Skeletal muscle satellite cell (primary cell): ENCODE measurements around the gene KCNMB2. TPM values are rescaled to one million over a fixed set of nuclear protein-coding genes. Genes with fewer than 3 reads are reported as not detected.

Experiments
- H3K27me3 ChIP-seq: 2 replicates; pipeline ENCODE4 v1.7.0; 2013; ENCODE audit warnings: low read length; ENCODE audit not compliant: control insufficient read depth, insufficient read depth
- H3K36me3 ChIP-seq: 2 replicates; pipeline ENCODE4 v1.7.0; 2013; ENCODE audit warnings: mild to moderate bottlenecking, control low read depth, low read length; ENCODE audit not compliant: insufficient read depth
- H3K4me1 ChIP-seq: 2 replicates; pipeline ENCODE4 v1.7.0; 2013; ENCODE audit warnings: low read length; ENCODE audit not compliant: control insufficient read depth, insufficient read depth
- H3K4me2 ChIP-seq: 2 replicates; pipeline ENCODE4 v1.7.0; 2013; ENCODE audit warnings: mild to moderate bottlenecking, low read length
- H3K4me3 ChIP-seq: 2 replicates; pipeline ENCODE4 v1.7.0; 2013; ENCODE audit warnings: low read length
- H3K9ac ChIP-seq: 2 replicates; pipeline ENCODE4 v1.7.0; 2013; ENCODE audit warnings: mild to moderate bottlenecking, low read depth, low read length, moderate library complexity
- H3K9me3 ChIP-seq: replicated peaks from 2 replicates; pipeline ENCODE4 v1.7.0; 2013; ENCODE audit warnings: mild to moderate bottlenecking, control low read depth, low read length
- total RNA-seq: library from RNA; depleted of rRNA; stranded (reverse); fragments of >200 nt; gene quantifications from 2 replicates; pipeline ENCODE4 v1.2.3, GENCODE V29; 2012; rRNA removed

The KCNMB2 gene
- not detected in 2 replicates for total RNA-seq

- H3K4me3 ChIP-seq = peak within 1 kb of the TSS; percentile 68
- peaks cover 7% of the 10 kb centered on the region for H3K27me3 ChIP-seq
- H3K4me1 ChIP-seq = peaks cover 12% of the 10 kb centered on the region
- peak within 1 kb of the TSS; percentile 84 for H3K4me2 ChIP-seq
- H3K36me3 ChIP-seq = no peaks in the 10 kb centered on the region
- H3K9me3 ChIP-seq = no peaks in the 10 kb centered on the region
- H3K9ac ChIP-seq = peak within 1 kb of the TSS; percentile 12
Observed at GRCh38 chr3:178536211-178537079, at the start of gene KCNMB2. Gene KCNMB2, plus strand, starts transcription at chr3:178536436.

- Histone ChIP-seq H3K36me3 (no peaks in the 10 kb centered on the region), H3K9ac (no peak overlapping the region), H3K4me2 (no peak overlapping the region), H3K4me3 (no peak overlapping the region), H3K9me3 (no peaks in the 10 kb centered on the region), H3K27me3 (no peaks in the 10 kb centered on the region), H3K4me1 (peaks cover 7% of the 10 kb centered on the region)
Observed at GRCh38 chr3:178486903-178487302, 49.3 kb upstream of the KCNMB2 start.

DNA sequence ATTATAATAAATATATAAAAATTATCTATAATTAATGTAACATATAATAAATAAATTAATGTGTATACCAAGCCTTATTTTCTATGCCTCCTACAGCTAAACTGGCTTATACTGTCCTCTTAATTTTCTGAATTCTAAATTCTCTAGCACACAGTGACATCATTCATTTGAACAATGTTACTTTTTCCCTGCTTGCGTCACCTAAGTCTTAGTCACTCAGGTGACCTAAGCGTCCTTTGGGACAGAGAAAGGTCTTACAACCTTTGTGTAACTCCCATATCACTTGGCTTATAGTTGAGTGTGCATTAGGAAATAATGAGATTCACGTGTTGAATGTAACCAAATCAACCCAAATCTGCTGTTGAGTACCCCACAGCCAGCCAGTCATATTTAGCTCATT, 48.5 kb upstream of the KCNMB2 start:
- no peak overlapping the region for H3K9ac ChIP-seq
- peaks cover 7% of the 10 kb centered on the region for H3K4me1 ChIP-seq
- H3K27me3 ChIP-seq = no peaks in the 10 kb centered on the region
- H3K4me2 ChIP-seq = no peak overlapping the region
- no peaks in the 10 kb centered on the region for H3K36me3 ChIP-seq
- H3K4me3 ChIP-seq = no peak overlapping the region
- H3K9me3 ChIP-seq = no peaks in the 10 kb centered on the region

DNA sequence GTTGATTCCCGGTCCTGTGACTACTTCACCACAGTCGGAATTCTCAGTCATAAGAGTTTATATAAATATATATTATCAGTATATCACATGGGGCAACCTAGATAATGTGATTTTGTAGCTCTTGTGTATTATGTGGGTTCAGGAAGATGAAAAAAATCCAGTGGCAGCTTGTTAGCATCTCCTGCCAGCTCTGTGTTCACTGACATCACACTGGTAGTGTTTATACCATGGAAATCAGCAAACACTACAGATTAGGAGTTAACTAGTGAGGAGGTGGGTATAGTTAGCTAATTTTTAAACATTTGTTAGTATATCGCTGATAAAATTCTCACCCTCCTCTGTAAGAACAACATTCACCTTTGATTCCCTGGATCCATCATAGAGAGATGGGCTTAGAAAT, 44.5 kb upstream of the KCNMB2 start:
- Histone ChIP-seq H3K36me3 (no peaks in the 10 kb centered on the region), H3K4me1 (no peaks in the 10 kb centered on the region), H3K4me3 (no peak overlapping the region), H3K9me3 (no peaks in the 10 kb centered on the region), H3K4me2 (no peak overlapping the region), H3K27me3 (no peaks in the 10 kb centered on the region), H3K9ac (no peak overlapping the region)

GRCh38 chr3:178492491-178492890, 43.7 kb upstream of the KCNMB2 start:
- H3K9ac ChIP-seq = no peak overlapping the region

DNA sequence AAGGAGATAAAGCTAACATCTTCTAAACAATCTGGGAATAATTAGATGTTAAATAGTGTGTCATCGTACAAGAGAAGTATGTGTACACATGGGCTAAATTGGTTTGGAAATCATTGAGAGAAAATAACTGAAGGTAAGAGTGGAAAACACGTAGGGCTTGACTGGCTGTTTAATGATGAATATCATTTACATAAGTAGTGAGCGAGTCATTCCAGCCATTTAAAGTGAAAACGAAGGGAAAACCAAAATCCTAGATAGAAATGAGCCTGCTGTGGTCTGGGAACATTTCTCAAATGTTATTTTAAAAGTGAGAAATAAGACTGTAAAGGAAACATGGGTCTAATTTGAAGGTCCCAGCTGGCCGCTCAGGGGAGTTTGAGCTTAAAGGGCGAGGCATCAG, 41.9 kb upstream of the KCNMB2 start:
- Histone ChIP-seq H3K4me3 (no peak overlapping the region), H3K4me2 (no peak overlapping the region), H3K36me3 (no peaks in the 10 kb centered on the region), H3K9me3 (no peaks in the 10 kb centered on the region), H3K9ac (no peak overlapping the region), H3K27me3 (no peaks in the 10 kb centered on the region), H3K4me1 (no peaks in the 10 kb centered on the region)

More at GRCh38 chr3:178492491-178492890, 43.7 kb upstream of the KCNMB2 start:
- Histone ChIP-seq H3K27me3 (no peaks in the 10 kb centered on the region), H3K4me1 (no peaks in the 10 kb centered on the region), H3K4me3 (no peak overlapping the region), H3K36me3 (no peaks in the 10 kb centered on the region), H3K4me2 (no peak overlapping the region), H3K9me3 (no peaks in the 10 kb centered on the region)

GRCh38 chr3:178496911-178497310, 39.3 kb upstream of the KCNMB2 start:
- Histone ChIP-seq H3K9ac (no peak overlapping the region), H3K4me1 (peaks cover 6% of the 10 kb centered on the region), H3K4me2 (no peak overlapping the region), H3K9me3 (no peaks in the 10 kb centered on the region), H3K4me3 (no peak overlapping the region), H3K36me3 (no peaks in the 10 kb centered on the region), H3K27me3 (no peaks in the 10 kb centered on the region)

- Histone ChIP-seq H3K4me3 (no peak overlapping the region), H3K9ac (no peak overlapping the region), H3K4me1 (peaks cover 6% of the 10 kb centered on the region), H3K9me3 (no peaks in the 10 kb centered on the region), H3K27me3 (no peaks in the 10 kb centered on the region), H3K36me3 (no peaks in the 10 kb centered on the region), H3K4me2 (no peak overlapping the region)
Observed at GRCh38 chr3:178498871-178499270, 37.4 kb upstream of the KCNMB2 start.

GRCh38 chr3:178500631-178501030, 35.6 kb upstream of the KCNMB2 start:
- no peaks in the 10 kb centered on the region for H3K27me3 ChIP-seq

GRCh38 chr3:178504128-178504527, 32.1 kb upstream of the KCNMB2 start:
- Histone ChIP-seq H3K4me3 (no peak overlapping the region), H3K27me3 (no peaks in the 10 kb centered on the region), H3K9me3 (no peaks in the 10 kb centered on the region), H3K4me1 (peaks cover 6% of the 10 kb centered on the region), H3K9ac (no peak overlapping the region), H3K4me2 (no peak overlapping the region), H3K36me3 (no peaks in the 10 kb centered on the region)

More at GRCh38 chr3:178500631-178501030, 35.6 kb upstream of the KCNMB2 start:
- Histone ChIP-seq H3K4me1 (peaks cover 6% of the 10 kb centered on the region), H3K9ac (no peak overlapping the region), H3K36me3 (no peaks in the 10 kb centered on the region), H3K9me3 (no peaks in the 10 kb centered on the region), H3K4me2 (peak overlapping the region; percentile 41), H3K4me3 (no peak overlapping the region)

DNA sequence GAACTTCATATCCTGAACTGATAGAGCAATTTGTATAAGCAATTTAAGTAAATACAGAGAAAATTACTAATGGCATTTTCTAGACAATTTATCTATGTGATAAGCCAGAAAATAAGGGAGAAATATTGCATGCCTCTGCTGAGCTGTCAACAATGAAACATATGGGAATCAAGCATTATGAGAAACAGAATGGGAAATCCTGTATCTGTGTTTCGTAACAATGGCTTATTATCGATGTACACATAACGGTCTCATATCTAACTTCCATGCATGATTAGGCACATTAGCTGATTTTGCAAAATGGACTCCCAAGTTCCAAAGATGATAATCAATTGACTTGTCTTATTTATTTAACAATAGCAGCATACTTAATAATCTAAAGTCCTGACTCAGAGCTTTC, 30.4 kb upstream of the KCNMB2 start:
- Histone ChIP-seq H3K4me2 (no peak overlapping the region), H3K4me1 (no peaks in the 10 kb centered on the region), H3K9me3 (no peaks in the 10 kb centered on the region), H3K9ac (no peak overlapping the region), H3K36me3 (no peaks in the 10 kb centered on the region), H3K27me3 (no peaks in the 10 kb centered on the region), H3K4me3 (no peak overlapping the region)
